Adrenal gland (tissue), 12 donors: Measurements from ENCODE around the gene ADAMTS9. TPM values are rescaled to one million over a fixed set of nuclear protein-coding genes. Genes with fewer than 3 reads are reported as not detected.

Experiments used
- DNase-seq, 7 donors: peaks; one replicate each; pipeline ENCODE4 v3.0.0-alpha.2; 2019 to 2020
- H3K27ac ChIP-seq, 5 donors: fragments of 200-600 bp; sonication (generic) in 4 of 5; 1 replicate in 3 of 5; 2 replicates in 2 of 5; pipeline versions ENCODE4 v1.5.1 to v1.8.0; 2016 to 2020; ENCODE audit warnings: mild to moderate bottlenecking in 1 of 5
- H3K27me3 ChIP-seq: fragments of 200-600 bp; 2 replicates; pipeline ENCODE4 v1.8.0; 2021
- H3K36me3 ChIP-seq, 2 donors: fragments of 200-600 bp; replicated peaks in 1 of 2; 1 replicate in 1 of 2; 2 replicates in 1 of 2; pipeline versions ENCODE4 v1.5.1 to v1.8.0; 2018 to 2022
- H3K4me1 ChIP-seq, 2 donors: fragments of 200-600 bp; replicated peaks in 1 of 2; 1 replicate in 1 of 2; 2 replicates in 1 of 2; pipeline versions ENCODE4 v1.5.1 to v1.8.0; 2018 to 2021
- H3K4me3 ChIP-seq, 4 donors: fragments of 200-600 bp; sonication (generic) in 3 of 4; one replicate each; pipeline ENCODE4 v1.5.1; 2016 to 2018
- H3K9me3 ChIP-seq, 3 donors: fragments of 200-600 bp; sonication (generic) in 1 of 3; replicated peaks in 1 of 3; 1 replicate in 2 of 3; 2 replicates in 1 of 3; pipeline versions ENCODE4 v1.5.1 to v1.8.0; 2016 to 2021
- CTCF ChIP-seq, 6 experiments: fragments of 450-650 bp in 4 of 6; fragments of 200-600 bp in 2 of 6; sonication (generic) in 1 of 6; IDR thresholded peaks; 1 replicate in 5 of 6; 2 replicates in 1 of 6; pipeline versions ENCODE4 v1.5.1 to v1.8.0; 2016 to 2021; ENCODE audit warnings: antibody characterized with exemption in 6 of 6, mild to moderate bottlenecking in 2 of 6, moderate library complexity in 1 of 6
- POLR2A ChIP-seq, 2 donors: fragments of 450-650 bp; IDR thresholded peaks; one replicate each; pipeline ENCODE4 v1.6.1; 2017; ENCODE audit warnings: antibody characterized with exemption in 2 of 2, mild to moderate bottlenecking in 2 of 2, moderate library complexity in 1 of 2
- WGBS, 4 donors: extraction: QIAGEN DNeasy Blood & Tissue Kit in 2 of 4; methylation state at CpG; one replicate each; pipeline versions ENCODE4 v1.1.5 to v1.1.7; 2013 to 2017; 5-methylcytosine and 5-hydroxymethylcytosine counted together
- intact Hi-C, 2 donors: fragments of 100-400 bp; cut with DNase I; formaldehyde crosslinking; loops; one replicate each; pipeline versions ENCODE4 v1.14.1 to v1.15.0; 2022 to 2023
- polyA plus RNA-seq, 3 donors: library from polyadenylated mRNA; stranded (reverse); fragments of 200-250 nt in 2 of 3; fragments of 350-450 nt in 1 of 3; fragmentation: Illumina TruSeq in 1 of 3; extraction: RNeasy Lipid Tissue Mini Kit (QIAGEN cat#74804) in 1 of 3; gene quantifications; one replicate each; pipeline ENCODE4 v1.2.3, GENCODE V29; 2013 to 2014
- total RNA-seq, 9 donors: library from RNA; depleted of rRNA in 4 of 9; stranded (reverse); fragments of >200 nt in 4 of 9; fragments of 120-200 nt in 1 of 9; fragmentation: NEBNext Ultra II Directional in 1 of 9; extraction: Animal tissue kit (Norgen Biotek cat#: 25700) in 1 of 9; gene quantifications; one replicate each; pipeline versions ENCODE4 v1.1.0 to v1.2.4, GENCODE V29; 2013 to 2023
- donor health status: healthy with polysubstance abuse.
- donor health status: Bipolar disorder and iron deficiency.
- donor health status: DM: yes; HTN: yes; CAD: no.
- donor health status: DM: no; HTN: no; CAD: no.
- donor health status: DM: no; HTN: no; CAD: no.
- donor health status: DM: yes; HTN: yes; CAD: no.

ADAMTS9 gene
- total and polyA plus RNA-seq, 12 donors: 5.1 to 51.2 (median 22.0) TPM

- H3K9me3 ChIP-seq: no peaks in the 10 kb centered on the region
- H3K27me3 ChIP-seq: no peaks in the 10 kb centered on the region
- H3K4me3 ChIP-seq: no peak overlapping the region
- intact Hi-C loops: no loop called here
- H3K27ac ChIP-seq: no peak overlapping the region
- TF ChIP-seq CTCF (IDR thresholded peaks at IDR 0.05) (no peak), POLR2A (IDR thresholded peaks at IDR 0.05) (no peak)
- no peak for DNase-seq
- WGBS, 4 donors: 82 to 91% (median 88%) methylated on average over 2 of the region's 2 CpGs
- H3K36me3 ChIP-seq: no peaks in the 10 kb centered on the region
- no peaks in the 10 kb centered on the region for H3K4me1 ChIP-seq
Measured at GRCh38 chr3:64552160-64552559, 135.6 kb downstream of the ADAMTS9 start.

DNA sequence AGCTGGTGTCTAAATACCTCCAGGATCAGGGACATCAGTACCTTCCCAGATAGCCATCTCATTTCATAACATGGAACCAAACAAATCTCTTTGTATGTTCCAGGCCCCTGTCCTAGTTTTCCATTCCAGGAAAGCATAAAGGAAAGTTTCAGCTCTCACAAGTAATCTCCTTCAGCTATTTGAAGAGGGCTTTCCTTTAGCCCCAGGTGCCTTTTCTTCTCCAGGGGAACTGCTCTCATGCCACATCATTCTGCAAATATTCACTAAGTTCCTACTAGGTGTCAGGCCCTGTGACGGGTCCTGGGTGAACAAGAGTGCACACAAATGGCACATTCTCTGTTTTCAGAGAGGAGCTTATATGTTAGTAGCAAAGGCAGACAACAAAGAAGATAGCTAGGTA, 136.1 kb downstream of the ADAMTS9 start:
- TF ChIP-seq POLR2A (IDR thresholded peaks at IDR 0.05): no peak
- Histone ChIP-seq H3K36me3 (peaks cover 0 to under 1% of the 10 kb centered on the region in 2 donors), H3K4me1 (no peaks in the 10 kb centered on the region), H3K9me3 (no peaks in the 10 kb centered on the region), H3K27me3 (no peaks in the 10 kb centered on the region), H3K27ac (no peak overlapping the region), H3K4me3 (no peak overlapping the region)
- DNase-seq: no peak
- 92 to 100% (median 97%) methylated on average over 1 of the region's 1 CpG for WGBS, 4 donors
- intact Hi-C loops: no loop called here

DNA sequence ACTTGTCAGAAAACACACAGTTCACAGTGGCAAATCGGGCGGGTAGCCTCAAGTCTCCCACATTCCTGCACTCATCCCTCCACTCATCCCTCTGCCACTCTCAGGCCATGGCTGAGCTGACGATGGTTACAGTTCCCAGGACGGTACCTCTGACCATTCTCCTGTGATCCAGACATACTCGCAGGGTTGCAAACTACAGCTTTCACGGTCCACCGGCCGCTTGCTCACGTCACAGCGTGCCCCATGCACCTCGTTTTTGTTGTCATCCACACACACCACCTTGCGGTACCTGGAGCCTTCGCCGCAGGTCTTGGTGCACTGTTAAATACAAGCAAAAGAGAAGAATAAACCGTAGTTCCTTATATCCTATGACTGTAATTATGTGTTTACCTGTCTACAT, 137.1 kb downstream of the ADAMTS9 start:
- DNase-seq: no peak
- intact Hi-C loops: no loop called here
- no peak overlapping the region for H3K27ac ChIP-seq
- no peak overlapping the region for H3K4me3 ChIP-seq
- H3K4me1 ChIP-seq: no peaks in the 10 kb centered on the region
- WGBS, 4 donors: 93 to 98% (median 94%) methylated on average over 15 of the region's 15 CpGs
- H3K27me3 ChIP-seq: no peaks in the 10 kb centered on the region
- H3K9me3 ChIP-seq: no peaks in the 10 kb centered on the region
- no peak for TF ChIP-seq POLR2A (IDR thresholded peaks at IDR 0.05)
- TF ChIP-seq CTCF (IDR thresholded peaks at IDR 0.05): no peak
- peaks cover 0 to 6% of the 10 kb centered on the region in 2 donors for H3K36me3 ChIP-seq

DNA sequence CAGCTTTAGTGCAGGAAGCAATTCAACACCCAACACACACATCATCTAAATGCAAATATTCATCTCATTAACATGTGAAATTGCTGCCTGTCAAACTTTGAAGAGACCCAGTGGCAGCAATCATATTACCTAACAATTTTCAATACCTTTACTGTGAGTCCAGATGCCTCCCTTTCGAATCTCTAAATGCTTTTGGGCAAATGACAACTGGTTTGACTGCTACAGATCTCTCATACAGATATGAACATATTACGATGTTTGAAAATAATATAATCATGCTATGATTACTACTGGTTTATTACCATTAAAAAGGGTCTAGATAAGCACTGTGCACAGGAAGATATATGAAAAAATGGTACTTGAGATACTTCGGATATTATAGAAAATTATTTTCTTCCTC, 137.9 kb downstream of the ADAMTS9 start:
- H3K4me3 ChIP-seq: no peak overlapping the region
- no peaks in the 10 kb centered on the region for H3K9me3 ChIP-seq
- intact Hi-C loops: no loop called here
- TF ChIP-seq POLR2A (IDR thresholded peaks at IDR 0.05) (no peak), CTCF (IDR thresholded peaks at IDR 0.05) (no peak)
- no peaks in the 10 kb centered on the region for H3K4me1 ChIP-seq
- peaks cover 0 to 6% of the 10 kb centered on the region in 2 donors for H3K36me3 ChIP-seq
- no peaks in the 10 kb centered on the region for H3K27me3 ChIP-seq
- WGBS, 4 donors: 84 to 94% (median 89%) methylated on average over 3 of the region's 3 CpGs
- no peak for DNase-seq
- H3K27ac ChIP-seq: no peak overlapping the region

DNA sequence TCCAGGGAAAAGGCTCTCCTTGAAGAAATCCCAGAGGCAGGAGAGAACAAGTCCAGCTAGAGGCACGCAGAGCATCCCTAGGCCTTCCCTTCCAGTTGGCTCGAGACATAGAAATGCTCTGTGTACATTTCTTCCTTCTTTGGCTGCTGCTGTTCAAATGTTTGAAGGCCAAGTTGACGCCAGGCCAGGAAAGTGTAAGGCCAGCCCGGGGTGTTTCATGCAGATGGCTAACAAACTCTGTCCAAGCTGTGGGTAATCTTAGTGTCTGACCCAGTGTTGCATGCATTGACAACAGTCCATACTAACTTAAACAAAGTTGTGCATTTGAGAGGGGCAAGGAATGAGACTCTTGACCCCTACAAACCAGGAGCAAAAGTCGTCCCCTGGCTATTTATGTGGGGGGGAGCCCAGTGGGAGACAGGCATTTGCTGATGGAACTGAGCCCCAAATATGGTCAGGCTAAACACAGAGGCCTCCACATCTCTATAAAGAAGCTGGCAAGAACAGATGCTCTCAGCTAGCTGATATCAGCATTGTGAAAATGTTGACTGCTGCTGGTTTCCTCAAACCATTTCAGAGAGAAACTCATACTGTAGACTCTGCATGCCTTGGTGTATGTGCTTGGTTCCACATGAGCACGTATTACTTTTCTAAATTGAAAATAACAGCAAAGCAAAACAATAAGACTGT, 139.5 kb downstream of the ADAMTS9 start:
- intact Hi-C loops: no loop called here
- WGBS, 4 donors: 62 to 74% (median 70%) methylated on average over 6 of the region's 6 CpGs
- DNase-seq: peak in 6 of 7 donors; percentile 15 to 77 (median 32)

More for the DNA sequence above, 139.5 kb downstream of the ADAMTS9 start:
- H3K9me3 ChIP-seq: no peaks in the 10 kb centered on the region
- no peak overlapping the region for H3K4me3 ChIP-seq
- TF ChIP-seq CTCF (IDR thresholded peaks at IDR 0.05) (no peak), POLR2A (IDR thresholded peaks at IDR 0.05) (no peak)
- no peak overlapping the region for H3K27ac ChIP-seq
- H3K27me3 ChIP-seq: no peaks in the 10 kb centered on the region
- H3K36me3 ChIP-seq: peaks cover 0 to 6% of the 10 kb centered on the region in 2 donors
- H3K4me1 ChIP-seq: no peaks in the 10 kb centered on the region
